Mesothelial cell of epicardium (in vitro differentiated cells): ENCODE results near the gene FGGY. TPM values are rescaled to one million over a fixed set of nuclear protein-coding genes. Genes with fewer than 3 reads are reported as not detected.

Experiments
- DNase-seq, 2 experiments: peaks; one replicate each; pipeline ENCODE4 v3.0.0; 2021; ENCODE audit warnings: low spot score in 2 of 2; ENCODE audit not compliant: unreplicated experiment in 2 of 2
- H3K27ac Mint-ChIP-seq: 2 replicates; pipeline ENCODE4 v1.8.0; 2021; ENCODE audit warnings: mixed read lengths
- H3K27me3 Mint-ChIP-seq: 2 replicates; pipeline ENCODE4 v1.8.0; 2021; ENCODE audit warnings: low read depth, mixed read lengths
- H3K36me3 Mint-ChIP-seq: 2 replicates; pipeline ENCODE4 v1.8.0; 2021; ENCODE audit warnings: mixed read lengths
- H3K4me1 Mint-ChIP-seq: 2 replicates; pipeline ENCODE4 v1.8.0; 2021; ENCODE audit warnings: mixed read lengths
- H3K4me3 Mint-ChIP-seq: 2 replicates; pipeline ENCODE4 v1.8.0; 2021; ENCODE audit warnings: mild to moderate bottlenecking, moderate library complexity, mixed read lengths
- H3K9me3 Mint-ChIP-seq: 2 replicates; pipeline ENCODE4 v1.8.0; 2021; ENCODE audit warnings: mixed read lengths
- CTCF ChIP-seq: fragments of 200-600 bp; sonication (generic); IDR thresholded peaks from one replicate; pipeline ENCODE4 v1.5.0; 2021; ENCODE audit warnings: antibody characterized with exemption; ENCODE audit not compliant: unreplicated experiment
- total RNA-seq: library from RNA; stranded (reverse); gene quantifications from 3 replicates; pipeline ENCODE4 v1.2.1, GENCODE V29; 2021

Gene FGGY
- total RNA-seq, 1 donor from 2014 or later = 21.8 TPM

GRCh38 chr1:59316497-59317128 is 19.7 kb downstream of the FGGY start:
- TF ChIP-seq CTCF = no peak

DNA sequence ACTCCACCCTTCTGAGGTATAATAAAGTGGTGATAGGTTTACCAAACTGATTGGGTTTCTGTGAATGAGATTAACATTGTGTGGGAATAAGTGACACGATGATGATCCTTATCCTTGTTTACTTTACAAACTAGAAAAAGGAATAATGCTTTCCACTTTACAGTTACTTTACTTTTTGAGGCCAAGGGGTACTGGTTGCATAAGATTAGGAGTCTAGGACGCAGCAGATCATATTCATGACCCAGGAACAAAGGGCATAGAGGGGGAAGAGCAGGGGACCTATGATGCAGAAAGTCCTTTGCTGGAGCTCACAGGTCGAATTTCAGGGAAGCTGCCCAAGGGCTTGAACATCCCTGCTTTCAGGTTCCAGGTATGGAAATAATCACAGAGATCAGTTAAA is 20.4 kb downstream of the FGGY start:
- H3K9me3 Mint-ChIP-seq = peaks cover 8% of the 10 kb centered on the region
- DNase-seq = no peak
- H3K4me3 Mint-ChIP-seq = no peak overlapping the region
- H3K4me1 Mint-ChIP-seq = peaks cover 30% of the 10 kb centered on the region
- H3K27ac Mint-ChIP-seq = peak overlapping the region; percentile 1
- no peak for TF ChIP-seq CTCF
- no peaks in the 10 kb centered on the region for H3K27me3 Mint-ChIP-seq
- peaks cover 2% of the 10 kb centered on the region for H3K36me3 Mint-ChIP-seq

More at GRCh38 chr1:59316497-59317128, 19.7 kb downstream of the FGGY start:
- Mint-ChIP-seq H3K27me3 (no peaks in the 10 kb centered on the region), H3K9me3 (peaks cover 14% of the 10 kb centered on the region), H3K4me3 (no peak overlapping the region), H3K27ac (peak overlapping the region; percentile 83), H3K36me3 (peaks cover 6% of the 10 kb centered on the region), H3K4me1 (peaks cover 30% of the 10 kb centered on the region)
- no peak for DNase-seq

- H3K9me3 Mint-ChIP-seq = peaks cover 5% of the 10 kb centered on the region
- H3K36me3 Mint-ChIP-seq = peaks cover 3% of the 10 kb centered on the region
- TF ChIP-seq CTCF = no peak
- H3K27ac Mint-ChIP-seq = no peak overlapping the region
- H3K27me3 Mint-ChIP-seq = no peaks in the 10 kb centered on the region
- peaks cover 30% of the 10 kb centered on the region for H3K4me1 Mint-ChIP-seq
- no peak for DNase-seq
- H3K4me3 Mint-ChIP-seq = no peak overlapping the region
Observed at GRCh38 chr1:59317780-59318179, 20.9 kb downstream of the FGGY start.

DNA sequence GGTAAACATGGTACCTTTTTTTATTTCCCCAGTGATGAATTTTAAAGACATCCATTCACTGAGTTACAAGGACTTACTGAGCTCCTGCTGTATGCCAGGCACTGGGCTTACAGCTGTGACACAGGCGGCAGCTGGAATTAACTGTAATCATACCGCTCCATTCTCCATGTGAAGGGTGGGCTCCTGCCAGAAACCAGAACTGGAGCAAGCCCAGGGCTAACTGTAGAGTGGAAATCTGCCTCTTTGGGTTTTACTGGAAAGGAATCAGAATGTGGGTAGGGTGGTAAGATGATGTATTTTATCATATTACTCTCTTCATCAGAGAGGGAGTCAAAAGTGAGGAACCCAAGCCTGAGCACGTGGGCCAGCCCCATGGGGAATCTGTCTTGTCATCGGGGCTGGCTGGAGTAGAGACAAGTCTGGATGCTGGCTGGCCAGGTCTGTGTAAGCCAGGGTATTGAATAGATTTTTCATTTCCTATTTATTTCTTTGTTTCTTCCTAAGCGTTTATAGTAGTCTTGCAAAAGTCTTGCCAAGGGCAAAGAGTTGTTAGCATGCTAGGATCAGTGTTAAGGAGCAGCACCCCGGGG is 21.5 kb downstream of the FGGY start:
- H3K27me3 Mint-ChIP-seq = no peaks in the 10 kb centered on the region

DNA sequence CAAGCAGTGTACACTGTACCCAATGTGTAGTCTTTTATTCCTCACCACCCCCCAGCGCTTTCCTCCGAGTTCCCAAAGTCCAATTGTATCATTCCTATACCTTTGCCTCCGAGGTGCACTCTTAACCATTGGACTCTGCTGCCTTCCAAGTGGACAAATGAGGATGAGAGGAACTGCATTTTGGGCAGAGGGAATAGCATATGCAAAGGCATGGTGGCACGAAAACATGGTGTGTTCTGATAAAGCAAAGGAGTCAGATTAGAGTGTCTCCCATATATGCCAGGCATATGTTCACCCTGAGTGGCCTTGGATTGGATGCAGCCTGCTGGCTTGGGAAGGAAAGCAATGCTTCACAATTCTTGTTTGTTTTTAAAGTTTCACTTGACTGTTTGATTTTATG is 25.5 kb downstream of the FGGY start:
- peaks cover 16% of the 10 kb centered on the region for H3K36me3 Mint-ChIP-seq
- H3K27me3 Mint-ChIP-seq = no peaks in the 10 kb centered on the region
- H3K9me3 Mint-ChIP-seq = peaks cover 6% of the 10 kb centered on the region
- no peak overlapping the region for H3K27ac Mint-ChIP-seq
- no peak for DNase-seq
- no peak overlapping the region for H3K4me3 Mint-ChIP-seq
- H3K4me1 Mint-ChIP-seq = peaks cover 5% of the 10 kb centered on the region
- no peak for TF ChIP-seq CTCF

More for the DNA sequence above, 21.5 kb downstream of the FGGY start:
- DNase-seq = no peak
- Mint-ChIP-seq H3K36me3 (peaks cover 3% of the 10 kb centered on the region), H3K4me3 (no peak overlapping the region), H3K9me3 (no peaks in the 10 kb centered on the region), H3K4me1 (peaks cover 30% of the 10 kb centered on the region), H3K27ac (no peak overlapping the region)
- no peak for TF ChIP-seq CTCF
